Measurements from ENCODE around the gene DHRS2. TPM values are rescaled to one million over a fixed set of nuclear protein-coding genes. Genes with fewer than 3 reads are reported as not detected.

DHRS2 gene
- polyA plus RNA-seq, 1 donor (not counting 4 experiments of a cell fraction or from before 2014, with no cell fraction given): 0.14 TPM

- H3K4me2 ChIP-seq (ENCODE audit: control insufficient read depth, extremely low read depth, insufficient read depth, low read depth, low read length): no peak overlapping the region
- no peak for TF ChIP-seq EZH2 (IDR thresholded peaks at IDR 0.05; ENCODE audit: low read length)
- no peak for TF ChIP-seq CTCF (optimal IDR thresholded peaks at IDR 0.05 in 1 of 3, IDR thresholded peaks at IDR 0.05 in 1 of 3, conservative IDR thresholded peaks at IDR 0.05 in 1 of 3; ENCODE audit: extremely low read depth in 1 of 3, insufficient read depth in 2 of 3, low read length in 3 of 3)
- H3K9ac ChIP-seq (ENCODE audit: control insufficient read depth, extremely low read depth, insufficient read depth, low read length): no peak overlapping the region
- no peaks in the 10 kb centered on the region for H3K4me1 ChIP-seq (ENCODE audit: control insufficient read depth, extremely low read depth, insufficient read depth, low read length)
- FAIRE-seq: no peak
- H3K79me2 ChIP-seq (ENCODE audit: control insufficient read depth, insufficient read depth, low read length): no peaks in the 10 kb centered on the region
- DNase-seq (ENCODE audit: low read depth, low spot score): no peak
- no peak overlapping the region for H2AFZ ChIP-seq (ENCODE audit: control insufficient read depth, low read length)
- no peaks in the 10 kb centered on the region for H3K9me3 ChIP-seq (ENCODE audit: control insufficient read depth, low read depth, low read length)
- no peaks in the 10 kb centered on the region for H3K9me1 ChIP-seq (ENCODE audit: control insufficient read depth, extremely low read depth, insufficient read depth, low read length)
- H3K4me3 ChIP-seq (ENCODE audit: control insufficient read depth in 2 of 3, extremely low read depth in 1 of 3, insufficient read depth in 2 of 3, low read depth in 1 of 3, low read length in 3 of 3): no peak overlapping the region
- H4K20me1 ChIP-seq (ENCODE audit: control insufficient read depth, extremely low read depth, insufficient read depth, low read length): no peaks in the 10 kb centered on the region
- dilution Hi-C loops (cut with MboI; ENCODE audit: extremely low pct_ligation_motif_present, low sequenced_read_pairs): no loop called here
- H3K36me3 ChIP-seq (ENCODE audit: control insufficient read depth in 2 of 2, extremely low read depth in 1 of 2, insufficient read depth in 2 of 2, low read length in 2 of 2): no peaks in the 10 kb centered on the region
- H3K27me3 ChIP-seq (ENCODE audit: control insufficient read depth, extremely low read depth, insufficient read depth, low read length): no peaks in the 10 kb centered on the region
- no peak overlapping the region for H3K27ac ChIP-seq (ENCODE audit: control insufficient read depth, insufficient read depth, low read length)
Observed at GRCh38 chr14:23601424-23601823, 34.7 kb upstream of the DHRS2 start.

GRCh38 chr14:23601845-23602180, 34.4 kb upstream of the DHRS2 start:
- Histone ChIP-seq H3K27ac (ENCODE audit: control insufficient read depth, insufficient read depth, low read length) (no peak overlapping the region), H3K9me3 (ENCODE audit: control insufficient read depth, low read depth, low read length) (no peaks in the 10 kb centered on the region), H3K4me3 (ENCODE audit: control insufficient read depth in 2 of 3, extremely low read depth in 1 of 3, insufficient read depth in 2 of 3, low read depth in 1 of 3, low read length in 3 of 3) (no peak overlapping the region), H3K4me1 (ENCODE audit: control insufficient read depth, extremely low read depth, insufficient read depth, low read length) (no peaks in the 10 kb centered on the region), H3K4me2 (ENCODE audit: control insufficient read depth, extremely low read depth, insufficient read depth, low read depth, low read length) (no peak overlapping the region), H2AFZ (ENCODE audit: control insufficient read depth, low read length) (no peak overlapping the region), H3K36me3 (ENCODE audit: control insufficient read depth in 2 of 2, extremely low read depth in 1 of 2, insufficient read depth in 2 of 2, low read length in 2 of 2) (no peaks in the 10 kb centered on the region), H3K79me2 (ENCODE audit: control insufficient read depth, insufficient read depth, low read length) (no peaks in the 10 kb centered on the region), H4K20me1 (ENCODE audit: control insufficient read depth, extremely low read depth, insufficient read depth, low read length) (no peaks in the 10 kb centered on the region), H3K9me1 (ENCODE audit: control insufficient read depth, extremely low read depth, insufficient read depth, low read length) (no peaks in the 10 kb centered on the region), H3K27me3 (ENCODE audit: control insufficient read depth, extremely low read depth, insufficient read depth, low read length) (no peaks in the 10 kb centered on the region), H3K9ac (ENCODE audit: control insufficient read depth, extremely low read depth, insufficient read depth, low read length) (no peak overlapping the region)
- TF ChIP-seq EZH2 (IDR thresholded peaks at IDR 0.05; ENCODE audit: low read length): no peak
- DNase-seq (ENCODE audit: low read depth, low spot score) (no peak), FAIRE-seq (no peak)
- dilution Hi-C loops (cut with MboI; ENCODE audit: extremely low pct_ligation_motif_present, low sequenced_read_pairs): no loop called here

All from keratinocyte (primary cell).